HepG2 (cell line): ENCODE measurements around the gene INSYN2B.

Source experiments
- HNF4A ChIP-seq: sonication (generic); formaldehyde crosslinking; IDR thresholded peaks from 2 replicates; pipeline ENCODE4 v1.4.0; 2020; ENCODE audit warnings: missing genetic modification reagents
- STAT5B ChIP-seq: sonication (generic); formaldehyde crosslinking; IDR thresholded peaks from 2 replicates; pipeline ENCODE4 v1.4.0; 2020; ENCODE audit warnings: missing genetic modification reagents
- ZBTB7A ChIP-seq: sonication (generic); formaldehyde crosslinking; IDR thresholded peaks from 2 replicates; pipeline ENCODE4 v1.8.0; 2022; ENCODE audit warnings: mild to moderate bottlenecking, missing genetic modification reagents
- ZNF790 ChIP-seq: sonication (generic); formaldehyde crosslinking; IDR thresholded peaks from 2 replicates; pipeline ENCODE4 v1.8.0; 2022; ENCODE audit warnings: missing genetic modification reagents, mild to moderate bottlenecking, borderline replicate concordance
- TF ChIP-seq, protein P1 (sequence below): sonication (generic); formaldehyde crosslinking; IDR thresholded peaks from 2 replicates; pipeline ENCODE4 v1.4.0; 2020; ENCODE audit warnings: missing genetic modification reagents

DNA sequence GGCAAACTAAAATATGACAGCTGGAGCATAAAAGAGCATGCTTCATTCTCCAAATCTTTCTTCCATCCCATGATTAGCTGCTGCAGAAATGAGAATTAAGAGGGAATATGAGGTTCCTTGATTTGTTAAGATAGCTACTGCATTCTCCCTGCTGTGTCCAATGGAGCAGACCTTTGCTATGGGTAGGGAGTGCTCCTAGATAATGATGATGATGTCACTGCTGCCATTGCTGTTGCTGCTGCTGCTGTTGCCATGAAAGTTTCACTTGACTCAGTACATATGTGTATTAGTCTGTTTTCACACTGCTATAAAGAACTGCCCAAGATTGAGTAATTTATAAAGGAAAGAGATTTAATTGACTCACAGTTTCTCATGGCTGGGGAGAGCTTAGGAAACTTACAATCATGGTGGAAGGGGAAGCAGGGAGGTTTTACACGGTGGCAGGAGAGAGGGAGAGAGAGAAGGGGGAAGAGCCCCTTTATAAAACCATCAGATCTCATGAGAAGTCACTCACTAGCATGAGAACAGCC, 128.9 kb downstream of the INSYN2B start:
- TF ChIP-seq, protein P1, sequence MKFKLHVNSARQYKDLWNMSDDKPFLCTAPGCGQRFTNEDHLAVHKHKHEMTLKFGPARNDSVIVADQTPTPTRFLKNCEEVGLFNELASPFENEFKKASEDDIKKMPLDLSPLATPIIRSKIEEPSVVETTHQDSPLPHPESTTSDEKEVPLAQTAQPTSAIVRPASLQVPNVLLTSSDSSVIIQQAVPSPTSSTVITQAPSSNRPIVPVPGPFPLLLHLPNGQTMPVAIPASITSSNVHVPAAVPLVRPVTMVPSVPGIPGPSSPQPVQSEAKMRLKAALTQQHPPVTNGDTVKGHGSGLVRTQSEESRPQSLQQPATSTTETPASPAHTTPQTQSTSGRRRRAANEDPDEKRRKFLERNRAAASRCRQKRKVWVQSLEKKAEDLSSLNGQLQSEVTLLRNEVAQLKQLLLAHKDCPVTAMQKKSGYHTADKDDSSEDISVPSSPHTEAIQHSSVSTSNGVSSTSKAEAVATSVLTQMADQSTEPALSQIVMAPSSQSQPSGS (CRISPR knock-in tag), result no peak
- TF ChIP-seq ZNF790 (CRISPR knock-in tag) (no peak), STAT5B (CRISPR knock-in tag) (no peak), HNF4A (CRISPR knock-in tag) (no peak), ZBTB7A (CRISPR knock-in tag) (no peak)
